ENCODE measurements around the gene PPP6C.
"Not testable (repeated sequence)": the region's sequence is repeated elsewhere in the genome, so short reads cannot be mapped to it uniquely, and the experiment has no call there.

DNA sequence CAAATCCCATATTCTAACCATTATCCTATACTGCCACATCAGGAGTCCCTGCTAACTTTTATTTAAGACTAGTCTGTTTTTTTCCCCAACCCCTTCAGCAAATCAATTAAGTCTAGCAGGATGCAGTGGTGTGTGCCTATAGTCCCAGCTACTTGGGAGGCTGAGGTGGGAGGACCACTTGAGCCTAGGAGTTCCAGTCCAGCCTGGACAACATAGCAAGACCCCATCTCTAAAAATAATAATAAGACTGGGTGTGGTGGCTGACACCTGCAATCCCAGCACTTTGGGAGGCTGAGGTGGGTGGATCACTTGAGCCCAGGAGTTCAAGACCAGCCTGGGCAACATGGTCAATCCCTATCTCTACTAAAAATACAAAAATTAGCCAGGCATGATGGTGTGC is 35.3 kb upstream of the PPP6C start:
- not testable (repeated sequence) for TF ChIP-seq CTCF (IDR thresholded peaks at IDR 0.05; ENCODE audit: low read length); EZH2phosphoT487 (IDR thresholded peaks at IDR 0.05; ENCODE audit: low read length); EZH2 (optimal IDR thresholded peaks at IDR 0.05; ENCODE audit: low read depth, low read length)

Measured in MM.1S (cell line).